Subcutaneous adipose tissue (tissue), 4 donors: ENCODE measurements around the gene FCRL5. TPM values are rescaled to one million over a fixed set of nuclear protein-coding genes. Genes with fewer than 3 reads are reported as not detected.

Experiments
- total RNA-seq, 4 donors: library from RNA; depleted of rRNA; stranded (reverse); fragments of >200 nt; gene quantifications; one replicate each; pipeline ENCODE4 v1.1.0, GENCODE V29; 2016
- TF ChIP-seq, protein P1 (sequence below): fragments of 450-650 bp; IDR thresholded peaks from one replicate; pipeline ENCODE4 v1.5.1; 2016; ENCODE audit warnings: low read depth, mild to moderate bottlenecking, control low read depth, antibody characterized with exemption, moderate library complexity

Gene FCRL5
- total RNA-seq = under 1 TPM in 2 of 4 donors, not detected in 2; under 0.01 to 0.34 TPM

DNA sequence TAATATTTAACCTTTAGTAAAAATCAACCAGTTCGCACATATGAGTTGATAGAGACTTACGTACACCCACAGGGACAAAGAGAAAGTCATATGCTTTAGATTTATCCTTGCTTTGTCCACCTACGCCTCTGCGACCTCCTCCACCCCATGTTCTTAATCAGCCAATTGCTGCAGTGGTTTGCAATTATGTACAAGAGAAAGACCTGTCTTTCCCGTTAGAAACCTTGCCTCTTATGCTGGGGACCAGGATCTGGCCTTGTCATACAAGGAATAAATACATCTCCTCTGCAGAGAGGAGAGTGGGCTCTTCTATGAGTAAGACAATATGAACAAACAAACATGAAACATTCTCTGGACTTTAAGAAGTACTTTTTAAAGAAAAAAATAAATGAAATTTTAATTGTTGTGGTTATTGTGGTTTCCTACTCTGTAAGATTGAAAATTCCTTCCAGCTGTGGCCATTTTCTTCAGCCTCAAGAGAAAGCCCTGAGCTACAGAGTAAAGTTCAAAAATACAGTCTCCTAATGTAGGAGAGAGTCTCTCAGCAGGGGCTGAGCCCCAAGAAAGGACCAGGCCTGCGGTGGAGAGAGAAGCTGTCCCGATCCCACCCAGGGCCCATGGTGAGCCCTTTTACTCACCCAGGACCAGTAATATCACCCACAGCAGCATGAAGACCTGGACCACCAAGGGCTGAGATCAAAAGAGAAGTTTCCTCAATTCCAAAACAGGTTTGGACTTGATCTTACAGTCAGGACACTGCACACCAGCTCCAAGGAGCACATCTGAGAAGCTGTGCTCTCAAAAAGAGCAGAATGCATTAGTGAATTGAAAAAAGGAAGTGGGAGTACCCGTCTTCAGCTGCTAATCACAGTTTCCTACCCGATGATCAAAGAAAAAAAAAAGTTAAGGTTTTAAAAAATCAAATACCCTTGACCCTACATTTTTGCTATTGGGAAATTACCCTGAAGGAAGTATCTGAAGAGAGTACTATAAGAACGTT is at the start of gene FCRL5:
FCRL5 (minus strand) TSS at position 822 of the 1,000 bp plus-strand sequence; CDS start at position 669, 153 bp downstream.
- TF ChIP-seq, protein P1, sequence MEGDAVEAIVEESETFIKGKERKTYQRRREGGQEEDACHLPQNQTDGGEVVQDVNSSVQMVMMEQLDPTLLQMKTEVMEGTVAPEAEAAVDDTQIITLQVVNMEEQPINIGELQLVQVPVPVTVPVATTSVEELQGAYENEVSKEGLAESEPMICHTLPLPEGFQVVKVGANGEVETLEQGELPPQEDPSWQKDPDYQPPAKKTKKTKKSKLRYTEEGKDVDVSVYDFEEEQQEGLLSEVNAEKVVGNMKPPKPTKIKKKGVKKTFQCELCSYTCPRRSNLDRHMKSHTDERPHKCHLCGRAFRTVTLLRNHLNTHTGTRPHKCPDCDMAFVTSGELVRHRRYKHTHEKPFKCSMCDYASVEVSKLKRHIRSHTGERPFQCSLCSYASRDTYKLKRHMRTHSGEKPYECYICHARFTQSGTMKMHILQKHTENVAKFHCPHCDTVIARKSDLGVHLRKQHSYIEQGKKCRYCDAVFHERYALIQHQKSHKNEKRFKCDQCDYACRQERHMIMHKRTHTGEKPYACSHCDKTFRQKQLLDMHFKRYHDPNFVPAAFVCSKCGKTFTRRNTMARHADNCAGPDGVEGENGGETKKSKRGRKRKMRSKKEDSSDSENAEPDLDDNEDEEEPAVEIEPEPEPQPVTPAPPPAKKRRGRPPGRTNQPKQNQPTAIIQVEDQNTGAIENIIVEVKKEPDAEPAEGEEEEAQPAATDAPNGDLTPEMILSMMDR = no peak

DNA sequence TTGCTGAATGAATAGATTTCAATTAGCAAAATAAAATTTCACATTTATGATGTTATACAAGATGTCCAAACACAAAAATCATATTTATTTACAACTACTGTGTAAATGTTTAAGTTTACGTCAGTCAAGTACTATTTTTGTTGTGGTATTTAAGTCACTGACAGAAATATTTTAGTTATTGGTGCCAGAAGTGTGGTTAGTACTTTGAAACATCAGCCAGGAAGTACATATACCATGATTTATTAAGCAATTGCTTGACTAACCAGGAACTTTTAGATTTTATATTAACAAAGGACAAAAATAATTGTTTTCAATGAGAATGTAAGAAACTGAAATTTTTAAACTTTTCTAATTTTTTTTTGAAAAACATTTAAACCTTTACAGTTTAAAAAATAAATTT is 47.9 kb upstream of the FCRL5 start:
- TF ChIP-seq, protein P1 = no peak

DNA sequence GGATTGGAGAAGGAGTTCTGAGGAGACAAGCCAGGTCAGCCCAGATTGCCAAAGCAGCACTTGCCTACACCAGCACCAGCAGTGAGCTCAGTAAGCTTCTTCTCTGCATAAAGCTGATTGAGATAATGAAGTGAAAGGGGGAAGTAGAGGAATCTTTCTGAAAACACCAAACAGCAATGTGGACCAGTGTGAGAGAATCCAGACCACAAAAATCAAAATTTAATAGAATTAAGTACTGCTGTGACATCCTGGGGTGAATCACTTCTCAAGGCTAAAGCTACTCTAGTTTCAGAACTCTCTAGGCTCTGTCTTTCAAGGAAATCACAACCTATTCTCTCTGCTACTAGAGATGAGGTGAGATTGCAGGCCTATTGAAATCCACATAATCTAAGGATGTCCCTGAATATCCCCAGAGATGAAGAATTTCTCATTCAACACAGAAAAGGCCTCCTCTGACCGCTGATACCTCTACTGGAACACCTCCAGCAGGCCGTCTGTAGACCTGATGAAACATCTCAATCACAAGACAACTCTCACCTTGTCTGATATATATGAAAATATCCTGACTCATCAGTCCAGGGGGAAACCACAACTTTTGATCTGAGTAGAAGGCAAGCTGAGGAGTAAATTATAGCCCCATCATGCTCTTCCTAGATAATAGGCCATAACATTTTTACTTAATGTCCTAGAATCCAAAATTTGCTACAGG is 45.8 kb upstream of the FCRL5 start, which contains the start of gene FCRL4:
FCRL4 (minus strand) TSS at position 127 of the 709 bp plus-strand sequence. CDS start 141 bp downstream, outside the sequence.
- TF ChIP-seq, protein P1 = no peak

DNA sequence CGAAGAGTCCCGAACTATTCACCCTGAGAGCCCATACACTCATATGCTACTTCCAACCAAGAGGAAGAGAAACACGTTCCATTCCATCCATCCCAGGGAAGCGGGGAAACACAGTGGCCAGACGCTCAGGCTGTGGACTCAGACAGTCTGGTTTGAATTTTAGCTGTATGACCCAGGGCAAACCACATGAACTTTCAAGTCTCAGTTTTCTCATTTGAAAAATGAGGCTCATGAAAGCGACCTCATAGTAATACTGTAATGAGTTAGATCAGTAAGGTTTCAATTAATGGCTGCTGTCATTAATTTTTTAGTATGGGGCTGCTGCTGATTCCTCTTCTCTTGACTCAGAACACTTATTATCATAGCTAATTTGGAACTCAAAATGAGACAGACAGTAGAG is 44.1 kb upstream of the FCRL5 start:
- TF ChIP-seq, protein P1 = no peak

DNA sequence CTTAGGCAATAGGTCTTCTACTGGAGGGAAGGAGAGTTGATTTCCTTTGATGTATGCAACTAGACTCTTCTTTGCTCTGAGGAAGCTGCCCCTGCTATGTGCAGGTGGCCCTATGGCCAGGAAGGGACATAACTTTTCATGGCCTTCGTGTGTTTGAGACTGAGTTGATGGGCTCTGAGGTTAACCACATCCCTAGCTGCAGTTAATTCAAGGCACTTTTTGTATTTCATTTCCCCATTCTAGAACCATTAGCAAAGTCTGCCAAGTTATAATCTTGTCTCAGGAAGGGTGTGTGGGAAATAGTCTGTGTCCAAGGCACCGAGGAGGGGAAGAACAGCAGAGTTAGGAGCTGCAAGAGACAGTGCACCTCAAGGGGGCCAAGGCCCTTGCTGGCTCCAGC is 43.0 kb upstream of the FCRL5 start:
- TF ChIP-seq, protein P1 = no peak

DNA sequence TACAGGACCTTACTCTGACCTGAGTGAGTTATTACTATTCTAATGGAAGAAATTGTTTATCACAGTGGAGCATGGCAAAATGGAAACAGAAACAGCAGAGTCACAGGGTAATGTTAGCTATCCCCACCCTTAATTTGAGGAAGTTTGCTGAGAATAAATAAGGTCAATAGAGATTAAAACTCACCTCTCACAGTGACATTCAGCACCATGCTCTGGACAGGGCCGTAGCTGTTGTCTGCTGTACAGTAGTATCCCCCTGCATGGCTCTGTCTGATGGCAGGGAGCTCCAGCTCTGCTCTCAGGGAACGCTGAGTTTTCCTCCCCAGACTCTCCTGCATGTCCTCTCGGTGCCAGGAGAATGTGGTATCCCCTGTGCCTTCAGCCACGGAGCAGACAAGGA is 33.7 kb upstream of the FCRL5 start:
- TF ChIP-seq, protein P1 = no peak

DNA sequence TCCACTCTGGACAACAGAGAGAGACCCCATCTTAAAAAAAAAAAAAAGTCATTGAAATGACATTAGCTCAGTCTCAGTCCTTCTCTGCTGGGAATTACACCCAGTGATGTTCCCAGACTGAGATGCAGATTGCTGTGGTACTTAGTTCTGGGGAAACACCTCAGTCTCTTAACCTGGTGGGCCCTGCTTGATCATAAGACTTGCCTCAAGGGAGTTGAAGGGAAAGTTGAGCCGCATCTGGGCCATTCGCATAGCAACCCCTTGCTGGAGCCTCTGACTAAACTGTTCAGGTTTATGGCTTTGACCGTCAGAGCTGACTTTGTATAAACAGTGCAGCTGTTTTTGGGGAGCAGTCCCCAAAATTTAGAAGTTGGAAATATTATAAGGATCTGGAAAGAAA is 32.2 kb upstream of the FCRL5 start:
- TF ChIP-seq, protein P1 = no peak
